Fibroblast of villous mesenchyme (primary cell): Measurements from ENCODE around the gene SYNGR4. TPM values are rescaled to one million over a fixed set of nuclear protein-coding genes. Genes with fewer than 3 reads are reported as not detected.
A peak's percentile ranks its signal among the peaks of the same experiment; 100 is the strongest.

Source experiments
- DNase-seq: peaks from one replicate; pipeline ENCODE4 v3.0.0-alpha.2; 2010; ENCODE audit warnings: low read depth
- H3K4me3 ChIP-seq: 2 replicates; pipeline ENCODE4 v1.5.1; 2011; ENCODE audit warnings: low read depth, mild to moderate bottlenecking, low read length
- total RNA-seq: library from RNA; depleted of rRNA; stranded (reverse); fragments of >200 nt; gene quantifications from 2 replicates; pipeline ENCODE4 v1.2.3, GENCODE V29; 2012
- TF ChIP-seq, protein P1 (sequence below): IDR thresholded peaks from 2 replicates; pipeline ENCODE4 v1.5.1; 2012; ENCODE audit warnings: low read depth, mild to moderate bottlenecking, low read length; ENCODE audit not compliant: insufficient read depth

SYNGR4 gene
- total RNA-seq, 1 donor = not detected

DNA sequence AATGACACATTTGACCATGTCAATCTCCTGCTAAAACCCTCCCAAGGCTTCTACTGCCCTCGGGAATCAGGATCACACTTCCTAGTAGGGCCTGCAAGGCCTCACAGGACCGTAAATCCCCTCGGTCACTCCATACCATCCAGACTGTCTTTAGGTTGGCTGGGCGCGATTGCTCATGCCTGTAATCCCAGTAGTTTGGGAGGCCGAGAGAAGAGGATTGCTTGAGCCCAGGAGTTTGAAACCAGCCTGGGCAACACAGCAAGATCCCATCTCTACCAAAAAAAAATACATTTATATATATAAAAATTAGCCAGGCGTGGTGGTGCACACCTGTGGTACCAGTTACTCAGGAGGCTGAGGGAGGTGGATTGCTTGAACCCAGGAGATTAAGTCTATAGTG lies 15.4 kb upstream of the SYNGR4 start:
- DNase-seq = no peak
- TF ChIP-seq, protein P1, sequence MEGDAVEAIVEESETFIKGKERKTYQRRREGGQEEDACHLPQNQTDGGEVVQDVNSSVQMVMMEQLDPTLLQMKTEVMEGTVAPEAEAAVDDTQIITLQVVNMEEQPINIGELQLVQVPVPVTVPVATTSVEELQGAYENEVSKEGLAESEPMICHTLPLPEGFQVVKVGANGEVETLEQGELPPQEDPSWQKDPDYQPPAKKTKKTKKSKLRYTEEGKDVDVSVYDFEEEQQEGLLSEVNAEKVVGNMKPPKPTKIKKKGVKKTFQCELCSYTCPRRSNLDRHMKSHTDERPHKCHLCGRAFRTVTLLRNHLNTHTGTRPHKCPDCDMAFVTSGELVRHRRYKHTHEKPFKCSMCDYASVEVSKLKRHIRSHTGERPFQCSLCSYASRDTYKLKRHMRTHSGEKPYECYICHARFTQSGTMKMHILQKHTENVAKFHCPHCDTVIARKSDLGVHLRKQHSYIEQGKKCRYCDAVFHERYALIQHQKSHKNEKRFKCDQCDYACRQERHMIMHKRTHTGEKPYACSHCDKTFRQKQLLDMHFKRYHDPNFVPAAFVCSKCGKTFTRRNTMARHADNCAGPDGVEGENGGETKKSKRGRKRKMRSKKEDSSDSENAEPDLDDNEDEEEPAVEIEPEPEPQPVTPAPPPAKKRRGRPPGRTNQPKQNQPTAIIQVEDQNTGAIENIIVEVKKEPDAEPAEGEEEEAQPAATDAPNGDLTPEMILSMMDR = no peak
- H3K4me3 ChIP-seq = no peak overlapping the region

DNA sequence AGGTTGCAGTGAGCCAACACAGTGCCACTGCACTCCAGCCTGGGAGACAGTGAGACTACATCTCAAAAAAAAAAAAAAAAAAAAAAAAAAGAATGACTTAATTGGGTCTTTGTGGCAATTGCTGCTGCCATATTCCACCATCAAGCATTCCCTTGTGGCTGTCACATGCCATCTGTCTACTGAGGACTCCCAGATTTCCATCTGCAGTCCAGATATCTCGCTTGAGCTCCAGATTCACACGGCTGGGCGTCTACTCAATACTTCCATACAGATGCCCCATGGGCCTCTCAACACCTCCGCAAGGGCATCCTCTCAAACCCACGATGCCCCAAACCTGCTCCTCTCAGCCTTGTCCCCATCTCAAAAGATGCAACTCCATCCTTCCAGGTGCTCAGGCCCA lies 13.3 kb upstream of the SYNGR4 start:
- DNase-seq = no peak
- TF ChIP-seq, protein P1 = no peak
- H3K4me3 ChIP-seq = no peak overlapping the region

DNA sequence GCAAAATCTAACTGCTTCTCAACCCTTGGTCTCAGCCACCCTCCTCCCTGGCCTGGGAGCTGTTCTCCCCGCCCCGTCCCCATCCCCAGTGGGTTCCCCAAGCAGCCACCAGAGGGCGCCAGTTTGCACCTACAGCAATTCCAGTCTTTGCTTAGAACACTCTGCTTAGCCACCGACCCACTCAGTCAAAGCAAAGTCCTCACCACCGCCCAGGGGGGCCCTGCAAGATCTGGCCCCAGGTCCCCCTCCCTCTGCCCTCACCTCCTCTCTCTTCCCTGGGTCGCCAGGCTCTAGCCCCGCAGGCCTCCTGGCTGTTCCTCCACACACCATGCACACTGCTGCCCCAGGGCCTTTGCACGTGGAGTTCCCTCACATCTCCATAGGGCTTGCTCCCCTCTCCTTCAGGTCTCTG lies 12.8 kb upstream of the SYNGR4 start:
- peak; percentile 55 for DNase-seq
- TF ChIP-seq, protein P1 = peak; percentile 80
- no peak overlapping the region for H3K4me3 ChIP-seq

DNA sequence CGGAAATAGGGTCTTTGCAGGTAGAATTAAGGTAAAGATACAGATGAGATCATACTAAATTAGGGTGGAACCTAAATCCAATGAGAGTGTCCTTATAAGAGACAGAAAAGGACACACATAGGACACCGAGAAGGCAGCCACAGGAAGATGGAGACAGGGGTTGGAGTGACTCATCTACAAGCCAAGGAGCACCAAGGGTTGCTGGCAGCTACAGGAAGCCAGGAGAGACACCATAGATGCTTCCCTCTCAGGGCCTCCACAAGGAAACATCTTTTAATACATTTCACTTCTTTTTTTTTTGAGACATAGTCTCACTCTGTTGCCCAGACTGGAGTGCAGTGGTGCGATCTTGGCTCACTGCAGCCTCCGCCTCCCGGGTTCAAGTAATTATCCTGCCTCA lies 10.5 kb upstream of the SYNGR4 start:
- TF ChIP-seq, protein P1 = no peak
- H3K4me3 ChIP-seq = no peak overlapping the region
- DNase-seq = no peak

DNA sequence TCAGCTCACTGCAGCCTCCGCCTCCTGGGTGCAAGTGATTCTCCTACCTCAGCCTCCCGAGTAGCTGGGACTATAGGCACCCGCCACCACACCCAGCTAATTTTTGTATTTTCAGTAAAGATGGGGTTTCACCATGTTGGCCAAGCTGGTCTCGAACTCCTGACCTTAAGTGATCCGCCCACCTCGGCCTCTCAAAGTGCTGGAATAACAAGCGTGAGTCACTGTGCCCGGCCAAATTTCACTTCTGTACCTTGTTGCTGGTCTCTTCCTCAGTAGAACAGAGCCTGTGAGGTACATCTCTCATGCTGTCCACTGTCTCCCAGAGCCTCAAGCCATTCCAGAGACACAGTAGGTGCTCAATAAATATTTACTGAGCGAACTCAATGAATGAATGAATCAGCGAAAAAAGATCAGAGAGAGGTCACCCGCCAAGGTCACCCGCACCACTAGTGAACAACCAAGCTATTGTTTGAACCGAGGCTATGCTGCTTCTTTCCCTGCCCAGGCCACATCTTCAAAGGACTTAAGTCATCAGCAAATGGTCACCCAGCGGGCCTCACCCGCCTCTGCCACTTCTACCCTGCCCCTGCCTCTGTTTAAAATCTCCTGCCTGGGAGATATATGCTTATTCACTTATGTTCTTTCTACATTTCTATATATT lies 9.7 kb upstream of the SYNGR4 start:
- no peak for DNase-seq
- TF ChIP-seq, protein P1 = no peak
- H3K4me3 ChIP-seq = no peak overlapping the region

DNA sequence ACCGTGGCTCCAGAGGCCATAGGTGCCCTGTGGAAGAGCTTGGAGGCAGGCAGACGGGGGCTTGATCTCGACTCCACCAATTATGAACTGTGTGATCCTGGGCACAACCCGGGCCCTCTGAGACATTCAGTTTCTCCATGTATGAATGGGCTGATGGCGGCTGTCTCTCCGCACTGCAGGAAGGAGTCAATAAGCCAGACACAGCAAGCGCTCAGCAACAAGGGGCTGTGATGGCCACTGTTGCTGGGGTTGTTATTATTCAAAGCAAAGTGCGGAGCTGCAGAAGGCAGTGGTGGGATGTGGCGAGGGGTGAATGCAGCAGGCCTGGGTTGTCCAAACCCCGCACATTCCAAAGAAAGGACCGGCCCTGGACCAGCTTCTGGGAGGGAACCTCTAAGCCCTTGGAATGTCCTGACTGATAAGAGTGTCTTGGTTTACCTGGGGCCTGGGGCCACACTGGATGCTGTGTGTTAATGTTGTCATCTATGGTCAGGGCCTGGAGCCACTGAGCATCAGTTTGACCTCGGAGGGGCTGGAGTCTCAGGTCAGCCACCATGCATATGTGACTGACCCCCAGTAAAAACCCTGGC lies 8.7 kb upstream of the SYNGR4 start:
- no peak overlapping the region for H3K4me3 ChIP-seq
- DNase-seq = no peak
- TF ChIP-seq, protein P1 = no peak

DNA sequence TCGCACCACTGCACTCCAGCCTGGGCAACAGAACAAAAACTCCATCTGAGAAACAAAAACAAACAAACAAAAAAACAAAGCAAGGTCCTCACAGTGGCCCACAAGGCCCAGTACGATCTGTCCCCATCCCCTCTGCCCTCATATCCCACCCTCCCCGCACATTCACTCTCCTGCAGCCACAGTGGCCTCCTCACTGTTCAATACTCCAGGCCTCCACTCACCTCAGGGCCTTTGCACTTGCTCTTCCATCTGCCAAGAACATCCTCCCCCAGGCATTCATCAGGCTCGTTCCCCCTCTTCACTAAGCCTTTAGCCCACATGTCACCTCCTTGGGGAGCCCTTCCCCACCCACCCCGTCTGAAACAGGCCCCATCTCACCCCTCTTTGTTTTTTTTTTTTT lies 5.0 kb upstream of the SYNGR4 start:
- DNase-seq = no peak
- H3K4me3 ChIP-seq = no peak overlapping the region
- TF ChIP-seq, protein P1 = no peak
